ENCODE data around the gene BEND2.

- TF ChIP-seq, protein P1, sequence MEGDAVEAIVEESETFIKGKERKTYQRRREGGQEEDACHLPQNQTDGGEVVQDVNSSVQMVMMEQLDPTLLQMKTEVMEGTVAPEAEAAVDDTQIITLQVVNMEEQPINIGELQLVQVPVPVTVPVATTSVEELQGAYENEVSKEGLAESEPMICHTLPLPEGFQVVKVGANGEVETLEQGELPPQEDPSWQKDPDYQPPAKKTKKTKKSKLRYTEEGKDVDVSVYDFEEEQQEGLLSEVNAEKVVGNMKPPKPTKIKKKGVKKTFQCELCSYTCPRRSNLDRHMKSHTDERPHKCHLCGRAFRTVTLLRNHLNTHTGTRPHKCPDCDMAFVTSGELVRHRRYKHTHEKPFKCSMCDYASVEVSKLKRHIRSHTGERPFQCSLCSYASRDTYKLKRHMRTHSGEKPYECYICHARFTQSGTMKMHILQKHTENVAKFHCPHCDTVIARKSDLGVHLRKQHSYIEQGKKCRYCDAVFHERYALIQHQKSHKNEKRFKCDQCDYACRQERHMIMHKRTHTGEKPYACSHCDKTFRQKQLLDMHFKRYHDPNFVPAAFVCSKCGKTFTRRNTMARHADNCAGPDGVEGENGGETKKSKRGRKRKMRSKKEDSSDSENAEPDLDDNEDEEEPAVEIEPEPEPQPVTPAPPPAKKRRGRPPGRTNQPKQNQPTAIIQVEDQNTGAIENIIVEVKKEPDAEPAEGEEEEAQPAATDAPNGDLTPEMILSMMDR (IDR thresholded peaks at IDR 0.05; ENCODE audit: low read depth, low read length, missing input control), result no peak
- TF ChIP-seq MAX (IDR thresholded peaks at IDR 0.05), result no peak
- TF ChIP-seq RAD21 (IDR thresholded peaks at IDR 0.05), result no peak
- no peak for TF ChIP-seq REST (IDR thresholded peaks at IDR 0.05)
- TF ChIP-seq GABPA (IDR thresholded peaks at IDR 0.05 in 1 of 2, conservative IDR thresholded peaks at IDR 0.05 in 1 of 2), result no peak
- no peak for TF ChIP-seq YY1 (IDR thresholded peaks at IDR 0.05)
- TF ChIP-seq EGR1 (IDR thresholded peaks at IDR 0.05; ENCODE audit: low read depth in 2 of 2), result no peak
- no peak for TF ChIP-seq JUND (IDR thresholded peaks at IDR 0.05)
- no peak for TF ChIP-seq ZBTB33 (IDR thresholded peaks at IDR 0.05)
- no peak for TF ChIP-seq TAF1 (conservative IDR thresholded peaks at IDR 0.05)
- no peak for TF ChIP-seq HNF4A (conservative IDR thresholded peaks at IDR 0.05)
- TF ChIP-seq FOXA1 (IDR thresholded peaks at IDR 0.05), result no peak
- no peak for TF ChIP-seq RXRA (IDR thresholded peaks at IDR 0.05)
Observed at GRCh38 chrX:18206657-18207056, 14.0 kb downstream of the BEND2 start.
